Gastrocnemius medialis (tissue), 4 donors: ENCODE results near the gene TMEM143.

Experiments used
- CTCF ChIP-seq, 5 experiments: fragments of 450-650 bp in 3 of 5; fragments of 200-600 bp in 2 of 5; sonication (generic) in 2 of 5; IDR thresholded peaks in 4 of 5; conservative IDR thresholded peaks in 1 of 5; 1 replicate in 4 of 5; 2 replicates in 1 of 5; pipeline ENCODE4 v1.5.1; 2016 to 2019; ENCODE audit warnings: antibody characterized with exemption in 5 of 5, mild to moderate bottlenecking in 3 of 5, moderate library complexity in 3 of 5
- POLR2A ChIP-seq, 2 donors: fragments of 450-650 bp; IDR thresholded peaks; one replicate each; pipeline ENCODE4 v1.6.1; 2017; ENCODE audit warnings: antibody characterized with exemption in 2 of 2, mild to moderate bottlenecking in 2 of 2, moderate library complexity in 2 of 2

- TF ChIP-seq CTCF (IDR thresholded peaks at IDR 0.05 in 4 of 5, conservative IDR thresholded peaks at IDR 0.05 in 1 of 5) (no peak), POLR2A (IDR thresholded peaks at IDR 0.05) (peak; percentile 70 to 79)
Observed at GRCh38 chr19:48321372-48321621, 42.4 kb downstream of the TMEM143 start.
